ENCODE data around the gene FANCC. TPM values are rescaled to one million over a fixed set of nuclear protein-coding genes. Genes with fewer than 3 reads are reported as not detected.

Gene FANCC
- total and polyA plus RNA-seq, 2 of the 8 experiments (the other 6 are each of a cell fraction or from before 2014, with no cell fraction given) = 7.8 to 15.2 TPM

DNA sequence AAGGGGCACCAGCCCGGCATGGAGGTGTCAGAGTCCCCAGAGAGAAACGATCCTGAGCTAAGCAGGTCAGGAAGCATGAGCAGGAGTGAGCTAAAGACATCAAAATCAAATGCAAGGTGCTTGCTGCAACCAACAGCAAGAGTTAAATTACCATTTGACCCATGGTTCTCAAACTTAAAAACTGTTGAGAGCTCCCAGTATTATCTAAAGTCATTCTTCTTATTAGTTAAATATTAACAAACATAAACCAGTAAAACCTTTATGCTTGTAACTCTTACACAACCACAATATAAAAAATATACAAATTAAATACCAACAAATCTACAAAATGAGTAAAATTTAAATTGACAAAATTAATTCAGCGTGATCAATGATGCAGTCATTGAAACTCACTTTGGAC is 51.5 kb downstream of the FANCC start:
- H3K9ac ChIP-seq (replicated peaks in 1 of 4; ENCODE audit: extremely low read depth in 1 of 4, low read depth in 3 of 4, low read length in 3 of 4) = no peak overlapping the region
- H3K14ac ChIP-seq (ENCODE audit: insufficient read length) = no peak overlapping the region
- POLR2A ChIA-PET (ENCODE audit: partially characterized antibody) = no interaction called here
- WGBS, 2 experiments (ENCODE audit: extremely low coverage in 1 of 2, insufficient coverage in 1 of 2, insufficient read length in 1 of 2, insufficient replicate concordance in 2 of 2, low coverage in 1 of 2, low lambda C conversion rate in 2 of 2, missing lambda C conversion rate in 1 of 2) = 83% methylated on average over 3 of the region's 3 CpGs; no CpG with 5 or more reads in 1 of the 2 experiments
- no peak overlapping the region for H4K91ac ChIP-seq (replicated peaks; ENCODE audit: insufficient read length, low read length)
- H3K4ac ChIP-seq (replicated peaks; ENCODE audit: insufficient read length, low read depth, low read length) = no peak overlapping the region
- no peak overlapping the region for H3K27ac ChIP-seq (ENCODE audit: low read depth, low read length)
- H3K4me2 ChIP-seq (ENCODE audit: insufficient read depth in 1 of 2, low read depth in 2 of 2, low read length in 2 of 2) = no peak overlapping the region
- FAIRE-seq = no peak
- H2BK5ac ChIP-seq (ENCODE audit: low read depth, low read length) = no peak overlapping the region
- no peak overlapping the region for H2AK5ac ChIP-seq (ENCODE audit: low read depth, low read length)
- H2BK12ac ChIP-seq (ENCODE audit: low read depth, low read length) = no peak overlapping the region
- no peak overlapping the region for H2BK15ac ChIP-seq (ENCODE audit: low read length)
- peaks cover 0 to 3% of the 10 kb centered on the region in 2 experiments for H4K20me1 ChIP-seq (replicated peaks in 1 of 2; ENCODE audit: control insufficient read depth in 1 of 2, insufficient read depth in 2 of 2, low read length in 2 of 2)
- no peak overlapping the region for H2BK20ac ChIP-seq (ENCODE audit: low read length)
- no peaks in the 10 kb centered on the region for H3K23me2 ChIP-seq (ENCODE audit: low read depth, low read length)
- H3K27me3 ChIP-seq (replicated peaks in 1 of 4; ENCODE audit: control insufficient read depth in 3 of 4, extremely low read depth in 1 of 4, insufficient read depth in 3 of 4, low read length in 3 of 4) = no peaks in the 10 kb centered on the region
- H3K23ac ChIP-seq (ENCODE audit: insufficient read length) = no peak overlapping the region
- H3K79me1 ChIP-seq (ENCODE audit: low read depth, low read length) = no peaks in the 10 kb centered on the region; the same call in none of the 2 replicates
- H4K8ac ChIP-seq (ENCODE audit: extremely low read depth, insufficient read depth, low read length) = no peak overlapping the region
- H3K36me3 ChIP-seq (ENCODE audit: control insufficient read depth in 2 of 4, insufficient read depth in 4 of 4, low read length in 3 of 4) = no peaks in the 10 kb centered on the region
- H2BK120ac ChIP-seq (replicated peaks; ENCODE audit: low read depth, low read length) = no peak overlapping the region
- H3K56ac ChIP-seq (replicated peaks; ENCODE audit: insufficient read length, low read depth, low read length) = no peak overlapping the region
- no peak overlapping the region for H4K5ac ChIP-seq (ENCODE audit: insufficient read length, low read depth, low read length)
- H3K4me1 ChIP-seq (replicated peaks in 1 of 4; ENCODE audit: control insufficient read depth in 3 of 4, insufficient read depth in 4 of 4, low read length in 3 of 4) = peaks cover 0 to 2% (median 0%) of the 10 kb centered on the region in 4 experiments; a peak in 3 of 7 replicates
- H3K9me3 ChIP-seq (ENCODE audit: insufficient read depth in 2 of 2, low read depth in 1 of 2, low read length in 1 of 2) = no peaks in the 10 kb centered on the region
- CTCF ChIA-PET (ENCODE audit: partially characterized antibody) = interaction anchor here (0.8 to 3.4 kb wide), 20 partner anchors 7 to 339 kb away, joined by 3 to 22 read pairs (median 5); no protein-coding TSS in a partner anchor
- no peak overlapping the region for H3K4me3 ChIP-seq (ENCODE audit: extremely low read depth in 1 of 4, insufficient read depth in 2 of 4, low read depth in 3 of 4, low read length in 4 of 4)
- H2AFZ ChIP-seq (ENCODE audit: low read length) = no peak overlapping the region
- peaks cover 0 to 3% of the 10 kb centered on the region in 2 experiments; a peak in 1 of 4 replicates for H3K79me2 ChIP-seq (ENCODE audit: control insufficient read depth in 1 of 2, insufficient read depth in 2 of 2, low read length in 2 of 2)
- no peak for DNase-seq (ENCODE audit: low read depth in 1 of 2, low spot score in 2 of 2)
- H3K18ac ChIP-seq (ENCODE audit: extremely low read depth, low read length) = no peak overlapping the region
- TF ChIP-seq BACH1 (IDR thresholded peaks at IDR 0.05; ENCODE audit: low read length) = no peak
- no peak for TF ChIP-seq TAF1 (IDR thresholded peaks at IDR 0.05; ENCODE audit: low read depth, low read length)
- no peak for TF ChIP-seq BRCA1 (IDR thresholded peaks at IDR 0.05; ENCODE audit: low read depth, low read length)
- TF ChIP-seq CBX8 (IDR thresholded peaks at IDR 0.05; ENCODE audit: borderline replicate concordance, low read depth, low read length) = no peak
- TF ChIP-seq SIRT6 (IDR thresholded peaks at IDR 0.05; ENCODE audit: low read length) = no peak
- no peak for TF ChIP-seq CTBP2 (IDR thresholded peaks at IDR 0.05; ENCODE audit: borderline replicate concordance, insufficient read depth, insufficient read length, low read length)
- TF ChIP-seq ATF3 (IDR thresholded peaks at IDR 0.05; ENCODE audit: insufficient read depth, low read depth, low read length) = no peak
- no peak for TF ChIP-seq MAFK (IDR thresholded peaks at IDR 0.05; ENCODE audit: low read depth, low read length)
- no peak for TF ChIP-seq TAF7 (optimal IDR thresholded peaks at IDR 0.05; ENCODE audit: borderline replicate concordance, low read depth, low read length)
- TF ChIP-seq, protein P1, sequence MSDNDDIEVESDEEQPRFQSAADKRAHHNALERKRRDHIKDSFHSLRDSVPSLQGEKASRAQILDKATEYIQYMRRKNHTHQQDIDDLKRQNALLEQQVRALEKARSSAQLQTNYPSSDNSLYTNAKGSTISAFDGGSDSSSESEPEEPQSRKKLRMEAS (IDR thresholded peaks at IDR 0.05) = no peak
- TF ChIP-seq PHF8 (conservative IDR thresholded peaks at IDR 0.05; ENCODE audit: low read depth, low read length) = no peak
- no peak for TF ChIP-seq EP300 (IDR thresholded peaks at IDR 0.05; ENCODE audit: borderline replicate concordance in 1 of 2, low read depth in 2 of 2, low read length in 2 of 2)
- TF ChIP-seq EZH2 (IDR thresholded peaks at IDR 0.05; ENCODE audit: low read depth, low read length, severe bottlenecking) = no peak
- no peak for TF ChIP-seq SP2 (IDR thresholded peaks at IDR 0.05; ENCODE audit: low read length)
